AG04449 (cell line): ENCODE results near the gene SAPCD1.
A peak's percentile ranks its signal among the peaks of the same experiment; 100 is the strongest.

Experiments used
- CTCF ChIA-PET: fragments of 350-600 bp; formaldehyde crosslinking; extraction: SDS; loops from one replicate; lab custom pipeline; 2021; ENCODE audit warnings: antibody characterized with exemption; lab: Yijun Ruan, JAX
- POLR2A ChIA-PET: fragments of 400-600, 350-600 bp; formaldehyde crosslinking; extraction: SDS; loops from one replicate; lab custom pipeline; 2020; ENCODE audit warnings: antibody characterized with exemption, inconsistent platforms; lab: Yijun Ruan, JAX
- DNase-seq: peaks from one replicate; pipeline ENCODE4 v3.0.0-alpha.2; 2010; ENCODE audit warnings: low read depth, low spot score
- H3K4me3 ChIP-seq: 2 replicates; pipeline ENCODE4 v1.5.1; 2011; ENCODE audit warnings: low read depth, mild to moderate bottlenecking, control low read depth, low read length
- TF ChIP-seq, protein P1 (sequence below): IDR thresholded peaks from one replicate; pipeline ENCODE4 v1.5.1; 2011; ENCODE audit warnings: mild to moderate bottlenecking, moderate library complexity, low read length, control low read depth, inconsistent platforms; ENCODE audit not compliant: insufficient read depth; ENCODE audit errors: missing control alignments

The SAPCD1 gene

GRCh38 chr6:31763619-31763940 lies 1.1 kb downstream of the SAPCD1 start:
- no peak overlapping the region for H3K4me3 ChIP-seq
- TF ChIP-seq, protein P1, sequence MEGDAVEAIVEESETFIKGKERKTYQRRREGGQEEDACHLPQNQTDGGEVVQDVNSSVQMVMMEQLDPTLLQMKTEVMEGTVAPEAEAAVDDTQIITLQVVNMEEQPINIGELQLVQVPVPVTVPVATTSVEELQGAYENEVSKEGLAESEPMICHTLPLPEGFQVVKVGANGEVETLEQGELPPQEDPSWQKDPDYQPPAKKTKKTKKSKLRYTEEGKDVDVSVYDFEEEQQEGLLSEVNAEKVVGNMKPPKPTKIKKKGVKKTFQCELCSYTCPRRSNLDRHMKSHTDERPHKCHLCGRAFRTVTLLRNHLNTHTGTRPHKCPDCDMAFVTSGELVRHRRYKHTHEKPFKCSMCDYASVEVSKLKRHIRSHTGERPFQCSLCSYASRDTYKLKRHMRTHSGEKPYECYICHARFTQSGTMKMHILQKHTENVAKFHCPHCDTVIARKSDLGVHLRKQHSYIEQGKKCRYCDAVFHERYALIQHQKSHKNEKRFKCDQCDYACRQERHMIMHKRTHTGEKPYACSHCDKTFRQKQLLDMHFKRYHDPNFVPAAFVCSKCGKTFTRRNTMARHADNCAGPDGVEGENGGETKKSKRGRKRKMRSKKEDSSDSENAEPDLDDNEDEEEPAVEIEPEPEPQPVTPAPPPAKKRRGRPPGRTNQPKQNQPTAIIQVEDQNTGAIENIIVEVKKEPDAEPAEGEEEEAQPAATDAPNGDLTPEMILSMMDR, result no peak
- ChIA-PET CTCF (interaction anchor here (1.4 to 1.5 kb wide), 2 partner anchors 28 to 32 kb away, joined by 3 to 5 read pairs; partner anchors contain the start of gene VARS1), POLR2A (no interaction called here)
- DNase-seq, result no peak

DNA sequence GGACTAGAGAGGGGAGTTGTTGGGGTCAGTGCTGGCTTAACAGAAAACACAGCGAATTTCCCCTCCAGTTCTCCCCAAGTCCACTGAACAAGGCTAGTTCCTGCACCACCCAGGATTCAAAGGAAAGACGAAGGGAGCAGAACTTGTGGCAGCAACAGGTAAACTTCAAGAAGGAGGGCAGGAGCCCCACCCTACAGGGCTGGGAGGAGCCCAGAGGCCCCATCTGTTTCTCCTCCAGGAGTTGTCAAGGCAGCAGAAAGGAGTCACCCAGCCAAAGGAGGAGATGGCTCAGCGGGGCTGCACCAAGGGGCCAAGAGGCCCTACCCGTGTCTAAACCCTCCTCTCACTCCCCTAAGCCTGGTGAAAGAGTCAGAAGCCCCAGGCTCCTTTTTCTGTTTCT lies 1.7 kb downstream of the SAPCD1 start:
- ChIA-PET POLR2A (no interaction called here), CTCF (interaction anchor here (1.5 kb wide), 1 partner anchor 32 kb away, joined by 3 read pairs; the partner anchor contains the start of gene VARS1)
- TF ChIP-seq, protein P1, result no peak
- no peak for DNase-seq
- H3K4me3 ChIP-seq, result no peak overlapping the region

GRCh38 chr6:31765559-31765909 lies 3.1 kb downstream of the SAPCD1 start:
- TF ChIP-seq, protein P1, result no peak
- H3K4me3 ChIP-seq, result no peak overlapping the region
- no peak for DNase-seq
- POLR2A ChIA-PET, result no interaction called here
- CTCF ChIA-PET, result interaction anchor here (1.0 to 1.4 kb wide), 3 partner anchors 9 to 23 kb away, joined by 3 read pairs; no protein-coding TSS in a partner anchor

- DNase-seq, result no peak
- TF ChIP-seq, protein P1, result no peak
- ChIA-PET CTCF (interaction anchor here (1.0 to 1.4 kb wide), 3 partner anchors 9 to 22 kb away, joined by 3 read pairs; no protein-coding TSS in a partner anchor), POLR2A (interaction anchor here (1.2 kb wide), 1 partner anchor 61 kb away, joined by 4 read pairs; the partner anchor contains the start of gene HSPA1B)
- H3K4me3 ChIP-seq, result peak overlapping the region; percentile 40
Measured at GRCh38 chr6:31765910-31766794, 3.7 kb downstream of the SAPCD1 start.

GRCh38 chr6:31767096-31767645 lies 4.7 kb downstream of the SAPCD1 start:
- ChIA-PET POLR2A (interaction anchor here (1.2 kb wide), 1 partner anchor 60 kb away, joined by 4 read pairs; the partner anchor contains the start of gene HSPA1B), CTCF (interaction anchor here (0.8 to 0.9 kb wide), 2 partner anchors 14 to 26 kb away, joined by 3 to 4 read pairs; no protein-coding TSS in a partner anchor)
- TF ChIP-seq, protein P1, result no peak
- no peak overlapping the region for H3K4me3 ChIP-seq
- no peak for DNase-seq
